ENCODE results near the gene MED8.

MED8 gene

GRCh38 chr1:43389326-43390313 is at the start of gene MED8, which contains the start of gene SZT2:
MED8 (minus strand) TSS chr1:43389800; CDS start chr1:43389764, 36 bp downstream.
SZT2 (plus strand) TSS chr1:43389899; CDS start chr1:43389969, 70 bp downstream.
- TF ChIP-seq, protein P1, sequence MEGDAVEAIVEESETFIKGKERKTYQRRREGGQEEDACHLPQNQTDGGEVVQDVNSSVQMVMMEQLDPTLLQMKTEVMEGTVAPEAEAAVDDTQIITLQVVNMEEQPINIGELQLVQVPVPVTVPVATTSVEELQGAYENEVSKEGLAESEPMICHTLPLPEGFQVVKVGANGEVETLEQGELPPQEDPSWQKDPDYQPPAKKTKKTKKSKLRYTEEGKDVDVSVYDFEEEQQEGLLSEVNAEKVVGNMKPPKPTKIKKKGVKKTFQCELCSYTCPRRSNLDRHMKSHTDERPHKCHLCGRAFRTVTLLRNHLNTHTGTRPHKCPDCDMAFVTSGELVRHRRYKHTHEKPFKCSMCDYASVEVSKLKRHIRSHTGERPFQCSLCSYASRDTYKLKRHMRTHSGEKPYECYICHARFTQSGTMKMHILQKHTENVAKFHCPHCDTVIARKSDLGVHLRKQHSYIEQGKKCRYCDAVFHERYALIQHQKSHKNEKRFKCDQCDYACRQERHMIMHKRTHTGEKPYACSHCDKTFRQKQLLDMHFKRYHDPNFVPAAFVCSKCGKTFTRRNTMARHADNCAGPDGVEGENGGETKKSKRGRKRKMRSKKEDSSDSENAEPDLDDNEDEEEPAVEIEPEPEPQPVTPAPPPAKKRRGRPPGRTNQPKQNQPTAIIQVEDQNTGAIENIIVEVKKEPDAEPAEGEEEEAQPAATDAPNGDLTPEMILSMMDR (IDR thresholded peaks at IDR 0.05; ENCODE audit: low read depth, low read length, missing control alignments): no peak
- peak within 1 kb of the TSS; percentile 75 for H3K4me3 ChIP-seq (ENCODE audit: low read depth, low read length)
- DNase-seq (ENCODE audit: low read depth): peak; percentile 87

DNA sequence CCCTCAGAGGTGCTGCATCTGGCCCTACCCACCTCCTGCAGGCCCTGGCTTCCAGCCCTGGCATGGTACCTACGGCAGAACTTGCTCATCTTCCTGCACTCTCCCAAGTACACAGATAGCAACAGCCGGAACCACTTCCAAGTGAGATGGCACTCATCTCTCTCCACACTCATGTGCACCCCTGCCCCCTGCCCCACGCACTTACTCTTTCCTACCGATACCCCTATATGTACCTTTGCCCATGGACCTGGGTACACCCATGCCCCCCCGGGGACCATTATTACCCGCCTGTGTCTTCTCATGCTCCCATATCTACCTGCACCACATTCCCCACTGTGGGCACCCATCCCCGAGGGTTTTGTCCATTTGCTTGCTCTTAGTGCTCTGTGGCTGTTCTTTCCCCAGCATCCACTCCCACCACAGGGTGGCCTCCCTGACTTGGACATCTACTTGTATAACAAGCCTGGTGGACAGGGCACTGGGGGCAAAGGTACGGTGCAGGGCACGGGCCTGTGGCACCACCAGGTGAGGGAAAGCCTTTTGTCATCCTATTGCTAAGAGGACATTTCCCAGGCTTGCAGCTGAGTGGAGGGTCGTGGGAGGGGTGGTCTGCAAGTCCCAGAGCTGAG is 49.5 kb upstream of the MED8 start:
- TF ChIP-seq, protein P1 (IDR thresholded peaks at IDR 0.05; ENCODE audit: low read depth, low read length, missing control alignments): no peak
- DNase-seq (ENCODE audit: low read depth): no peak

GRCh38 chr1:43438576-43438952 is 49.0 kb upstream of the MED8 start:
- TF ChIP-seq, protein P1 (IDR thresholded peaks at IDR 0.05; ENCODE audit: low read depth, low read length, missing control alignments): no peak
- H3K4me3 ChIP-seq (ENCODE audit: low read depth, low read length): no peak overlapping the region
- DNase-seq (ENCODE audit: low read depth): no peak

More for the DNA sequence above, 49.5 kb upstream of the MED8 start:
- no peak overlapping the region for H3K4me3 ChIP-seq (ENCODE audit: low read depth, low read length)

DNA sequence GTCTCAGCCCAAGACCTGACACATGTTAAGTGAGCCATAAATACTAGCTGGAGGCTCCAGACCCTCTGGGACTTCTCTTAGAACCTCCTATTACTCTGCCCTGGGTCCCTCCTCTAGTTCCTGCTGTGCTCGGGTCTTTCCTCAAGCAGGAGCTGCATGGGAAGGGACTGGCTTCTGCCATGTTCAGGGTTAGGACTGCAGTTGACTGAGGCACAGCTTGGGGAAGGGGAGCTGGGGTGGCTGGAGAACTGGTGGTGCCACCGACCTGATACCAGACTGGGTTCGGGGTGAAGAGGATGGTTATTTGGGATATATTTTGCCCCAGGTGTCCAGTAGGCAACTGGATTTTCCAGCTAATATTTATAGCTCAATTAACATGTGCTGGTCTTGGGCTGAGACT is 48.4 kb upstream of the MED8 start:
- TF ChIP-seq, protein P1 (IDR thresholded peaks at IDR 0.05; ENCODE audit: low read depth, low read length, missing control alignments): no peak
- no peak overlapping the region for H3K4me3 ChIP-seq (ENCODE audit: low read depth, low read length)
- DNase-seq (ENCODE audit: low read depth): no peak

DNA sequence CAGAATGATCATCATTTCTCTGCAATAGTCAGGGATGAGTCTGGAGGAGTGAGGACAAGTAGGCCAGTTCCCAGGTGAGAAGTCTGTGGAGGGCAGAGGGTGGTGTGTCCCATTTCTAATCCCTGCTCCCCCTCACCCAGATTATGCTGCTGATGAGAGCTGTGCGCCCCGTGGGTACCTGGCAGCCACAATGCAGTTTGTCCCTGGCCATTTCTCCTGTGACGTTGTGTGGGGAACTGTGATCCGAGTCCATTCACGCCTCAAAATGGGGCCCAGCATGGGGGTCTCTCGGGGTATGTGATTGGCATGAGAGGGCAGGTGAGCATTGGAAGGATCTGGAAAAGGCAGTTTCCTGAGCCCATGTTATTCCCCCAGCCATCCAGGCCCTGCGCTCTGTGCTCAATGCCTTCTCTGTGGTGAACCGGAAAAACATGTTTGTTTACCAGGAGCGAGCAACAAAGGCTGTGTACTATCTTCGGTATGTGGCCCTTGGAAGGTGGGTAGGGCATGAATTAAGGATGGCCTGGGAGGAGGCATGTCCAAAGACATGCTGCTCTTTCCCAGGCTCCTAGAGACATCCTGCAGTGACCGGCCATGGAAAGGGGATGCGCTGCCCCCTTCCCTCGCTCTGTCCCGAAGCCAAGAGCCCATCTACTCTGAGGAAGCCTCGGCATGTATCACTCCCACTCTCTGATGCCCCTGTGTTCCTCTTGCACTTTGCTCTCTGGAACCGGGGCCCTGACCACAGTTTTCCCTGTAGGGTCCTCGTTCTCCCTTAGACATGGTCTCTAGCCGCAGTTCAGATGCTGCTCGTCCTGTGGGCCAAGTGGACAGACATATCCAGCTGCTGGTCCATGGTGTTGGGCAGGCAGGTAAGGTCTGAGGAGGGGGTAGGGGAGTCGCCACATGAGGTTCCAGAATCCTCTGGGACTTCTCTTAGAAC is 47.7 kb upstream of the MED8 start:
- no peak for DNase-seq (ENCODE audit: low read depth)
- TF ChIP-seq, protein P1 (IDR thresholded peaks at IDR 0.05; ENCODE audit: low read depth, low read length, missing control alignments): no peak
- no peak overlapping the region for H3K4me3 ChIP-seq (ENCODE audit: low read depth, low read length)

GRCh38 chr1:43436371-43436770 is 46.8 kb upstream of the MED8 start:
- TF ChIP-seq, protein P1 (IDR thresholded peaks at IDR 0.05; ENCODE audit: low read depth, low read length, missing control alignments): no peak
- DNase-seq (ENCODE audit: low read depth): no peak
- H3K4me3 ChIP-seq (ENCODE audit: low read depth, low read length): no peak overlapping the region
